GM18873 (cell line): ENCODE measurements around the gene TMEM14B.
"Not testable (repeated sequence)": the region's sequence is repeated elsewhere in the genome, so short reads cannot be mapped to it uniquely, and the experiment has no call there.

ENCODE experiments used
- ATAC-seq: cut with Tn5 transposase; IDR thresholded peaks from one replicate; pipeline ENCODE4 v1.9.1; 2021; ENCODE audit warnings: mild to moderate bottlenecking, moderate library complexity, moderate number of reproducible peaks; ENCODE audit not compliant: unreplicated experiment, low FRiP score

The TMEM14B gene

GRCh38 chr6:10747251-10747972, at the start of gene TMEM14B:
TSS of gene TMEM14B (plus strand) at chr6:10747805. CDS start at chr6:10749246, 1,441 bp downstream.
- peak; percentile 88 for ATAC-seq

DNA sequence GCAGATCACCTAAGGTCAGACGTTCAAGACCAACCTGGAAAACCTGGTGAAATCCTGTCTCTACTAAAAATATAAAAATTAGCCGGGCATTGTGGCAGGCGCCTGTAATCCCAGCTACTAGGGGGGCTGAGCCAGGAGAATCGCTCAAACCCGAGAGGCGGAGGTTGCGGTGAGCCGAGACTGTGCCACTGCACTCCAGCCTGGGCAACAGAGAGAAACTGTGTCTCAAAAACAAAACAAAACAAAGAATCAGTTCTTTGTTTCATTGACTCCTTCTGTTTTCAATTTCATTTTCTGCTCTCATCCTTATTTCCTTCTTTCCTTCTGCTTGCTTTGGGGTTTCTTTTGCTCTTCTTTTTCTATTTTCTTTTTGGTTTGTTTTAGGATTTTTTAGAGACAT, 33.6 kb upstream of the TMEM14B start:
- no peak for ATAC-seq

DNA sequence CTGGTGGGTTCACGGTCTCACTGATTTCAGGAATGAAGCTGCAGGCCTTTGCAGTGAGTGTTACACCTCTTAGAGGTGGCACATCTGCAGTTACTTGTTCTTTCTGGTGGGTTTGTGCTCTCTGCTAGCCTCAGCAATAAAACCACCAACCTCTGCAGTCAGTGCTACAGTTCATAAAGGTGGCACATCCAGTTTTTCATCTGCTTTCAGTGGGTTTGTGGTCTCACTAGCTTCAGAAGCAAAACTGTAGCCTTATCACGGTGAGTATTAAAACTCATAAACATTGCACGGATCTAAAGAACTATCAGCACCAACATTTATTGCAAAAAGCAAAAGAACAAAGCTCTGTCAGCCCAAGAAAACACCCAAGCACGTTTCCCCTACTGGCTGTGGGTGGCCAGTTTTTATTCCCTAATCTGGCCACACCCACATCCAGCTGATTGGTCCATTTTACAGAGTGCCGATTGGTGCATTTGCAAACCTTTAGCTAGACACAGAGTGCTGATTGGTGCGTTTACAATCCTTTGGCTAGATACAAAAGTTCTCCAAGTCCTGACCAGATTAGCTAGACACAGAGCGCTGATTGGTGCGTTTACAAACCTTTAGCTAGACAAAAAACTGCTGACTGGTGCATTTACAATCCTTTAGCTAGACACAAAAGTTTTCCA, 28.2 kb upstream of the TMEM14B start:
- ATAC-seq: no peak

- ATAC-seq: no peak
Observed at GRCh38 chr6:10719964-10720264, 27.7 kb upstream of the TMEM14B start.

DNA sequence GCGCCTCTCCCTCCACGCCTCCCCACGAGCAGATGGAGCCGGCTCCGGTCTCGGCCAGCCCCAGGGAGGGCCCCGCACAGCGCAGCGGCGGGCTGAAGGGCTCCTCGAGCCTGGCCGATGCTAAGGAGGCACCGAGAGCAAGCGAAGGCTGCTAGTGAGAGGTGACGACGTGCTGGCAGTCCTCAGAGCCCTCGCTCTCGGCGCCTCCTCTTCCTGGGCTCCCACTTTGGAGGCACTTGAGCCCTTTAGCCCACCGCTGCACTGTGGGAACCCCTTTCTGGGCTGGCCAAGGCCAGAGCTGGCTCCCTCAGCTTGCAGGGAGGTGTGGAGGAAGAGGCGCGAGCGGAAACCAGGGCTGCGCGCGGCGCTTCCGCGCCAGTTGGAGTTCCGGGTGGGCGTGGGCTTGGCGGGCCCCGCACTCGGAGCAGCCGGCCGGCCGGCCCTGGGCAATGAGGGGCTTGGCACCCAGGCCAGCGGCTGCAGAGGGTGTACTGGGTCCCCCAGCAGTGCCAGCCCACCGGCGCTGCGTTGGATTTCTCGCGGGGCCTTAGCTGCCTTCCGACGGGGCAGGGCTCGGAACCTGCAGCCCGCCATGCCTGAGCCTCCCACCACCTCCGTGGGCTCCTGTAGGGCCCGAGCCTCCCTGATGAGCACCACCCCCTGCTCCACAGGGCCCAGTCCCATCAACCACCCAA, 27.2 kb upstream of the TMEM14B start:
- ATAC-seq: peak; percentile 30

DNA sequence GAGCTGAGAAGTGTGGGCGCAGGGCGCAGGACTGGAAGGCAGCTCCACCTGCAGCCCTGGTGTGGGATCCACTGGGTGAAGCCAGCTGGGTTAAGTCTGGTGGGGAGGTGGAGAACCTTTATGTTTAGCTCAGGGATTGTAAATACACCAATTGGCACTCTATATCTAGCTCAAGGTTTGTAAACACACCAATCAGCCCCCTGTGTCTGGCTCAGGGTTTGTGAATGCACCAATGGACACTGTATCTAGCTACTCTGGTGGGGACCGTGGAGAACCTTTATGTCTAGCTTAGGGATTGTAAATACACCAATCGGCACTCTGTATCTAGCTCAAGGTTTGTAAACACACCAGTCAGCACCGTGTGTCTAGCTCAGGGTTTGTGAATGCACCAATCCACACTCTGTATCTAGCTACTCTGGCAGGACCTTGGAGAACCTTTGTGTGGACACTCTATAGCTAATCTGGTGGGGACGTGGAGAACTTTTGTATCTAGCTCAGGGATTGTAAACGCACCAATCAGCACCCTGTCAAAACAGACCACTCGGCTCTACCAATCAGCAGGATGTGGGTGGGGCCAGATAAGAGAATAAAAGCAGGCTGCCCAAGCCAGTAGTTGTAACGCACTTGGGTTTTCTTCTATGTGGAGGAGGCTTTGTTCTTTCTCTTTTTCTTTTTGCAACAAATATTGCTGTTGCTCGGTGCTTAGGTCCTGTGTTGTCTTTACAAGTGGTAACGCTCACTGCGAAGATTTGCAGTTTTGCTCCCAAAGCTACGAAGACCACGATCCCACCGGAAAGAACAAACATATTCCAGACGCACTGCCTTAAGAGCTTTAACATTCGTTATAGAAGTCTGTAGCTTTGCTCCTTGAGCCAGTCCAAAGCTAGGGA, 26.4 kb upstream of the TMEM14B start:
- not testable (repeated sequence) for ATAC-seq

- no peak for ATAC-seq
Observed at GRCh38 chr6:10721850-10722569, 25.6 kb upstream of the TMEM14B start.

DNA sequence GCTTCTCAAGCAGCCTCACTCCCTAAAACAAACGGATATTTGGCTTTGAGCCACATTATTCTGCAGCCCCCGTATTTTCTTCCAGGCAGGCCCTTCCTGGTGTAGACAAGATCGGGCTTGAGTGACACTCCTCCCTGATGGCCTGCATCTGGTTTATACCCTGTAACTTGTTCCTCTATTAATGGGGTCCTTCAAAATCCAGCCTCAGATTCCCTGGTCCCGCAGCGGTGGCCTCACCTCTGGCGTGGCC, 25.1 kb upstream of the TMEM14B start:
- ATAC-seq: no peak

DNA sequence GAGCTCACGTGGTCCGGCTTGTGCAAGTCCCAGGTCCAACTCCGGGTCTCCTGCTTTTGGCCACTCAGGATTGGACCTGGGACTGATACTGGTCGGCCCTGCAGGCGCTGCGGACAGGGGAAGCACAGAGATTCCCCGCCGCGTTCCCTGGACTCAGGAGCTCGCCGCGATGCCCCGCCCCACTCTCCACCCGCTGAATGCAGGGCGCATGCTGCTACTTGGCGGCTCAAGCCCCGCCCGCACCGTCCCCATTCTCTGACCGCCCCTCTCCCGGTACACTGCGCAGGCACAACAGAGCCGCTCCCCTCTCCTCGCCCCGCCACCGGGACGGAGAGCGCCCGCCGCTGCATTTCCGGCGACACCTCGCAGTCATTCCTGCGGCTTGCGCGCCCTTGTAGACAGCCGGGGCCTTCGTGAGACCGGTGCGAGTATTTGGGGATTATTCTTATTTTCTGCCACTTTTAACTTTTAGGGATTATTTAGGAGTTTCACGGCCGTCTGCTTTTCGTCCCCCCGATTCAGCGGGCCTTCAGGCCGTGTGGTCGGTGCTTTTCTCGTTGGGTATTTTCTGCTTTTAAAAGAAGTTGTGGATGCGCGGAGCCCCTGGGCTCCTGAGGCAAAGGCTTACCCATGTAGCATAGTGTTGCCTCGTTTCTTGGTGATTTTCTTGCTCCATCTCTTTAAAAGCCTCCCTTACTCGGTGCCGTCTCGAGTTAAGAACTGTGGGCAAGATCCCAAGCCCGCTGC, 24.6 kb upstream of the TMEM14B start, which contains the start of gene TMEM14C:
TSS of gene TMEM14C (plus strand) at position 251 of the 747 bp plus-strand sequence. CDS start 1,544 bp downstream, outside the sequence.
- peak; percentile 89 for ATAC-seq

DNA sequence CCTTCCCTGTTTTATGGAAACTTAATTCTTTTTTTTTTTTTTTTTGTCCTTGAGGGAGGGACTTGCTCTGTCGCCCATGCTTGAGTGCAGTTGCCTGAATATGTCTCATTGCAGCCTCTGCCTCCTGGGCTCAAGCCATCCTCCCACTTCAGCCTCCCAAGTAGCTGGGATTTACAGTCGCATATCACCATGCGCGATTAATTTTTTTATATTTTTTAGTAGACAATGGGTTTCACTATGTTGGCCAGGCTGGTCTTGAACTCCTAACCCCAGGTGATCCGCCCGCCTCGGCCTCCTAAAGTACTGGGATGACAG, 24.1 kb upstream of the TMEM14B start:
- no peak for ATAC-seq

- no peak for ATAC-seq
Observed at GRCh38 chr6:10725044-10725443, 22.6 kb upstream of the TMEM14B start.

GRCh38 chr6:10725716-10726115, 21.9 kb upstream of the TMEM14B start:
- ATAC-seq: no peak

DNA sequence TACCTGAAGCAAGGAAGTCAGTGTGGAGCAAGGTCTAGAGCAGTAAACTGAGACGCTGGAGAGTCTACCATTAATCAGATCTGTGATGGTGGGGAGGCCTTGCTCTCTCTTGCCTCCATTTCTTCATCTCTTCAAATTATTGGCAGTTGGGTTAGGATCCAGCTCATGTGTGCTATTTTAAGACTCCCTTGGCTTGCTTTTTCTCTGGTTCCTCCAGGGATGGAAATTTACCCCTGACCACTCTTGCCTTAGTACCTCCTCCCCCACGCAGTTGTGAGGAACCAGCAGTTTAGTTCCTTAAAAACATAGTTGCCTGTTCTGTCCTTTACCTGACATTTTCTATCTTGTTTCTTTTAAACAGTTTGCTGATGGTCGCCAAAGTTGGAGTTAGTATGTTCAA, 17.4 kb upstream of the TMEM14B start:
- ATAC-seq: no peak

- ATAC-seq: no peak
Observed at GRCh38 chr6:10733151-10733715, 14.4 kb upstream of the TMEM14B start.

GRCh38 chr6:10733863-10734262, 13.7 kb upstream of the TMEM14B start:
- ATAC-seq: no peak

- no peak for ATAC-seq
Observed at GRCh38 chr6:10736731-10737130, 10.9 kb upstream of the TMEM14B start.

DNA sequence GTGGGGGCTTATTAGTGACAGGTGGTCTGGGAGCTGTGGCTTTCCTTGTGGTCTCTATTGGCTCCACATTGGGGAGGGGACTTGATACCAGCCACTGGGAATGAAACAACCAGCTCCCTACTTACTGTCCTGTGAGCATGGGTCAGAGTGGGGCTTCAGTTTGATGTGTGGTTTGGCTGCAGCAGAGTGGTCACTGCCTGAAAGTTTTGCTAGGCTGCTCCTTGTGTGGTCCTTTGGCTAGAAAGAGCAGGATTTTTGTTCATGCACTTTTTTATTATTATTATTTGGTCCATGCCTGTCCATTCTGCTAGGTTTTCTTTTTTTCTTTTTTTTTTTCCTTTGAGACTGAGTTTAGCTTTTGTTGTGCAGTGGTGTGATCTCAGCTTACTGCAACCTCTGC, 7.5 kb upstream of the TMEM14B start:
- ATAC-seq: no peak

DNA sequence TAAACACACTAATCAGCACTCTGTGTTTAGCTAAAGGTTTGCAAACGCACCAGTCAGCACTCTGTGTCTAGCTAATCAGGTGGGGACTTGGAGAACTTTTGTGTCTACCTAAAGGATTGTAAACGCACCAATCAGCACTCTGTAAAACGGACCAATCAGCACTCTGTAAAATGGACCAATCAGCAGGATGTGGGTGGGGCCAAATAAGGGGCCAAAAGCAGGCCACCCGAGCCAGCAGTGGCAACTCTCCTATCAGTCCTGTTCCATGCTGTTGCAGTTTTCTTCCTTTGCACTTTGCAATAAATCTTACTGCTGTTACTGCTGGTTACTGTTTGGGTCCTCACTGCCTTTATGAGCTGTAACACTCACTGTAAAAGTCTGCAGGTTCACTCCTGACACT, 6.0 kb upstream of the TMEM14B start:
- ATAC-seq: not testable (repeated sequence)

DNA sequence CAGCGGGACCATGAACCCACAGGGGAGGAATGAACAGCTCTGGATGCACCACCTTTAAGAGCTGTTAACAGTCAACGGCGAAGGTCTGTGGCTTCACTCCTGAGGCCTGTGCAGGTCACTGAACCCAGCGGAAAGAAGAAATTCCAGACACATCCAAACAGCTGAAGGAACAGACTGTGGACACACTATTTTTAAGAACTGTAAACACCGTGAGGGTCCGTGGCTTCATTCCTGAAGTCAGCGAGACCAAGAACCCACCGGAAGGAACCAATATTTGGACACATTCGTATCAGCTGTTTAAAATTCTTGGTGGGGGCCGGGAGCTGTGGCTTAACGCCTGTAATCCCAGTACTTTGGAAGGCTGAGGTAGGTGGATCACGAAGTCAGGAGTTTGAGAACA, 5.4 kb upstream of the TMEM14B start:
- ATAC-seq: no peak
